RWPE1 (cell line): ENCODE measurements around the gene ASB13.

Source experiments
- CTCF ChIA-PET: fragments of 350-600 bp; sonication (Branson Sonifier 250); formaldehyde crosslinking; extraction: SDS; loops from one replicate; lab custom pipeline; 2021; lab: Yijun Ruan, JAX
- POLR2A ChIA-PET: fragments of 400-600 bp; formaldehyde crosslinking; extraction: SDS; loops from one replicate; lab custom pipeline; 2020; ENCODE audit warnings: antibody characterized with exemption; ENCODE audit not compliant: low non-redundant PET; lab: Yijun Ruan, JAX
- DNase-seq: peaks from one replicate; pipeline ENCODE4 v3.0.0; 2012; ENCODE audit warnings: low spot score
- H3K27ac ChIP-seq: fragments of 450-650 bp; 2 replicates; pipeline ENCODE4 v1.5.1; 2017
- CTCF ChIP-seq: fragments of 450-650 bp; conservative IDR thresholded peaks from 2 replicates; pipeline ENCODE4 v1.5.1; 2017; ENCODE audit warnings: low read depth, mild to moderate bottlenecking

Gene ASB13

GRCh38 chr10:5634918-5635317 is 31.5 kb downstream of the ASB13 start:
- ChIA-PET POLR2A (no interaction called here), CTCF (no interaction called here)
- TF ChIP-seq CTCF: no peak
- H3K27ac ChIP-seq: no peak overlapping the region
- no peak for DNase-seq

- POLR2A ChIA-PET: no interaction called here
- no peak overlapping the region for H3K27ac ChIP-seq
- TF ChIP-seq CTCF: no peak
- CTCF ChIA-PET: no interaction called here
- no peak for DNase-seq
Measured at GRCh38 chr10:5633166-5633749, 33.1 kb downstream of the ASB13 start.

- POLR2A ChIA-PET: no interaction called here
Measured at GRCh38 chr10:5632446-5632845, 33.9 kb downstream of the ASB13 start.

GRCh38 chr10:5631936-5632335 is 34.5 kb downstream of the ASB13 start:
- ChIA-PET CTCF (interaction anchor here (0.6 to 1.2 kb wide), 2 partner anchors 9 to 1579 kb away, joined by 5 read pairs; no protein-coding TSS in a partner anchor), POLR2A (no interaction called here)
- DNase-seq: no peak
- TF ChIP-seq CTCF: no peak
- peak overlapping the region; percentile 54 for H3K27ac ChIP-seq

More at GRCh38 chr10:5632446-5632845, 33.9 kb downstream of the ASB13 start:
- TF ChIP-seq CTCF: no peak
- H3K27ac ChIP-seq: peak overlapping the region; percentile 54
- no peak for DNase-seq
- CTCF ChIA-PET: interaction anchor here (0.6 kb wide), 1 partner anchor 1580 kb away, joined by 5 read pairs; no protein-coding TSS in a partner anchor

- TF ChIP-seq CTCF: peak; percentile 2; the same call in 1 of the 2 replicates
- POLR2A ChIA-PET: no interaction called here
- CTCF ChIA-PET: interaction anchor here (0.6 to 1.4 kb wide), 8 partner anchors 11 to 214 kb away, joined by 3 to 5 read pairs (median 3); no protein-coding TSS in a partner anchor
- no peak overlapping the region for H3K27ac ChIP-seq
- DNase-seq: no peak
Measured at GRCh38 chr10:5630112-5630436, 36.3 kb downstream of the ASB13 start.

- DNase-seq: peak; percentile 70
- ChIA-PET POLR2A (interaction anchor here (0.6 kb wide), 1 partner anchor 46 kb away, joined by 4 read pairs; no protein-coding TSS in a partner anchor), CTCF (interaction anchor here (0.6 to 1.4 kb wide), 10 partner anchors 10 to 307 kb away, joined by 3 to 7 read pairs (median 4); no protein-coding TSS in a partner anchor)
- peak; percentile 75 for TF ChIP-seq CTCF
- no peak overlapping the region for H3K27ac ChIP-seq
Measured at GRCh38 chr10:5629303-5630111, 36.9 kb downstream of the ASB13 start.
